ENCODE measurements around the gene OR51I2.

GRCh38 chr11:5489576-5490357 is 40.6 kb downstream of the OR51I2 start:
- TF ChIP-seq CTCF (conservative IDR thresholded peaks at IDR 0.05; ENCODE audit: low read length) = no peak
- no peak for TF ChIP-seq EZH2phosphoT487 (IDR thresholded peaks at IDR 0.05; ENCODE audit: borderline replicate concordance, low read depth, low read length)
